ENCODE results near the gene TRPC4AP. TPM values are rescaled to one million over a fixed set of nuclear protein-coding genes. Genes with fewer than 3 reads are reported as not detected.

The TRPC4AP gene
- total RNA-seq, 1 donor from 2014 or later, result 67.6 TPM

GRCh38 chr20:34983995-34984735 lies 108.4 kb downstream of the TRPC4AP start:
- Histone ChIP-seq H3K9me3 (no peaks in the 10 kb centered on the region), H3K4me3 (no peak overlapping the region), H3K36me3 (no peaks in the 10 kb centered on the region), H3K27me3 (peaks cover 20% of the 10 kb centered on the region), H3K27ac (no peak overlapping the region), H3K4me1 (no peaks in the 10 kb centered on the region)
- ATAC-seq (no peak), DNase-seq (no peak)
- TF ChIP-seq, protein P1, sequence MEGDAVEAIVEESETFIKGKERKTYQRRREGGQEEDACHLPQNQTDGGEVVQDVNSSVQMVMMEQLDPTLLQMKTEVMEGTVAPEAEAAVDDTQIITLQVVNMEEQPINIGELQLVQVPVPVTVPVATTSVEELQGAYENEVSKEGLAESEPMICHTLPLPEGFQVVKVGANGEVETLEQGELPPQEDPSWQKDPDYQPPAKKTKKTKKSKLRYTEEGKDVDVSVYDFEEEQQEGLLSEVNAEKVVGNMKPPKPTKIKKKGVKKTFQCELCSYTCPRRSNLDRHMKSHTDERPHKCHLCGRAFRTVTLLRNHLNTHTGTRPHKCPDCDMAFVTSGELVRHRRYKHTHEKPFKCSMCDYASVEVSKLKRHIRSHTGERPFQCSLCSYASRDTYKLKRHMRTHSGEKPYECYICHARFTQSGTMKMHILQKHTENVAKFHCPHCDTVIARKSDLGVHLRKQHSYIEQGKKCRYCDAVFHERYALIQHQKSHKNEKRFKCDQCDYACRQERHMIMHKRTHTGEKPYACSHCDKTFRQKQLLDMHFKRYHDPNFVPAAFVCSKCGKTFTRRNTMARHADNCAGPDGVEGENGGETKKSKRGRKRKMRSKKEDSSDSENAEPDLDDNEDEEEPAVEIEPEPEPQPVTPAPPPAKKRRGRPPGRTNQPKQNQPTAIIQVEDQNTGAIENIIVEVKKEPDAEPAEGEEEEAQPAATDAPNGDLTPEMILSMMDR (IDR thresholded peaks at IDR 0.05), result no peak
- intact Hi-C loops (cut with DNase I), result no loop called here

GRCh38 chr20:34983089-34983820 lies 109.4 kb downstream of the TRPC4AP start:
- H3K4me1 ChIP-seq, result no peaks in the 10 kb centered on the region
- H3K4me3 ChIP-seq, result no peak overlapping the region
- intact Hi-C loops (cut with DNase I), result no loop called here
- ATAC-seq (no peak), DNase-seq (no peak)
- TF ChIP-seq, protein P1 (IDR thresholded peaks at IDR 0.05), result no peak
- H3K9me3 ChIP-seq, result no peaks in the 10 kb centered on the region
- H3K27ac ChIP-seq, result no peak overlapping the region
- H3K27me3 ChIP-seq, result peaks cover 20% of the 10 kb centered on the region
- no peaks in the 10 kb centered on the region for H3K36me3 ChIP-seq

DNA sequence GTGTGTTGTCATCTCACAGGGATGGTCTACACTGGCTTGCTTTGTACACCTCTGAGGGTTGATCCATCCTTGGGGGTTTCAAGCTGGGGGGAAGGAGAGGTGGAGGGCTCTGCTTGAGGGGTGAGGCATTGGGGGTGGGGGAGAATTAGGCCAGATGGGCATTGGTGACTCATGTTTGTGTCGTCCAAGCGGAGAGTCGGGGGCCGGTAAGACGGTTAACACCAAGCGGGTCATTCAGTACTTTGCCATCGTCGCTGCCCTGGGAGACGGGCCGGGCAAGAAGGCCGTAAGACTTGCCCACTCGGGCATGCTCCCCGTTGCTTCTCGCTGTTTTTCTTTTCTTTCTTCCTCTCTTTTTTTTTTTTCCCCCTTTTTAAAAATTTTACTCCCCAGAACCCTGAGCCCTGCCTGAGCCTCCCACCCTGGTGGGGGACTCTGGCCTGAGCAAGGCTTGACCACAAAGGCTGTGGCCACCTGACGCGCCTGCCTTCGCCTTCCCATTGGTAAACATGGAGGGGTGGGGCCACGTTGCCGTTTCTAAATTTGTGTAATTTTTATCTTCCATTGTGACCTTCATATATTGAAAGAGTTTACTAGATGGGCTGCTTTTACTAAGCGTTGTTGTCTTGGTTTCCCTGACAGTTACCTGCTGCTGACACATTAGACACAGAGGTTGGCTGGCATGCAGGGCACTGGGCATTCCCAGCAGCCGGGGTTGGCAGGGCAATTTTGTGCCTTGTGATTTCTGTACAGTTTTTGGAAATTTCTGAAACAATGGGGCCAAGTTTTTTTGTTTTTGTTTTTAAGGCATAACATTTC lies 110.1 kb downstream of the TRPC4AP start:
- no peaks in the 10 kb centered on the region for H3K36me3 ChIP-seq
- H3K4me1 ChIP-seq, result no peaks in the 10 kb centered on the region
- TF ChIP-seq, protein P1 (IDR thresholded peaks at IDR 0.05), result no peak
- H3K27ac ChIP-seq, result no peak overlapping the region
- DNase-seq, result no peak
- H3K4me3 ChIP-seq, result no peak overlapping the region
- H3K27me3 ChIP-seq, result peaks cover 20% of the 10 kb centered on the region
- intact Hi-C loops (cut with DNase I), result no loop called here
- H3K9me3 ChIP-seq, result no peaks in the 10 kb centered on the region
- ATAC-seq, result no peak

- no peak overlapping the region for H3K27ac ChIP-seq
- H3K36me3 ChIP-seq, result no peaks in the 10 kb centered on the region
- H3K4me1 ChIP-seq, result no peaks in the 10 kb centered on the region
- H3K4me3 ChIP-seq, result no peak overlapping the region
- DNase-seq (no peak), ATAC-seq (no peak)
- TF ChIP-seq, protein P1 (IDR thresholded peaks at IDR 0.05), result no peak
- H3K9me3 ChIP-seq, result no peaks in the 10 kb centered on the region
- peaks cover 20% of the 10 kb centered on the region for H3K27me3 ChIP-seq
- intact Hi-C loops (cut with DNase I), result no loop called here
Measured at GRCh38 chr20:34980543-34981233, 111.9 kb downstream of the TRPC4AP start.

Measured in upper lobe of right lung (tissue), 1 donor.